HCT116 (cell line): Measurements from ENCODE around the gene DIAPH3. TPM values are rescaled to one million over a fixed set of nuclear protein-coding genes. Genes with fewer than 3 reads are reported as not detected.

ENCODE experiments used
- ATAC-seq: fragments of 200-7000 bp; cut with Tn5 transposase; 2 replicates; pipeline ENCODE4 v1.9.1; 2020; ENCODE audit warnings: mild to moderate bottlenecking, moderate library complexity
- BruUV-seq: library from RNA; stranded (reverse); fragments of 400-500 nt; replicated peaks from 2 replicates; lab custom pipeline; 2021; lab: Mats Ljungman, UMichigan
- CTCF ChIA-PET: fragments of 300-600 bp; sonication (Branson Sonifier 250); formaldehyde crosslinking; loops from one replicate; lab custom pipeline; 2021; ENCODE audit warnings: antibody characterized with exemption; lab: Charles Lee
- POLR2A ChIA-PET: fragments of 300-600, 350-600 bp; sonication (Branson Sonifier 250); formaldehyde crosslinking; loops from one replicate; lab custom pipeline; 2021; ENCODE audit warnings: antibody characterized with exemption; lab: Charles Lee
- RAD21 ChIA-PET, 2 experiments: fragments of 300-600 bp; sonication (Branson Sonifier 250); formaldehyde crosslinking; loops; one replicate each; lab custom pipeline; 2023; ENCODE audit warnings: low total read pairs in 2 of 2; ENCODE audit not compliant: uncharacterized antibody in 2 of 2, unreplicated experiment in 2 of 2, low non-redundant PET in 1 of 2; lab: Charles Lee
- DNase-seq: peaks from one replicate; pipeline ENCODE4 v3.0.0-alpha.2; 2010; ENCODE audit warnings: low read depth, low spot score
- H2AFZ ChIP-seq: fragments of 200-600 bp; shearing (Covaris generic), sonication (generic); 2 replicates; pipeline ENCODE4 v1.6.1; 2017; ENCODE audit warnings: low read depth, mixed run types, mixed read lengths, antibody characterized with exemption, low read length; ENCODE audit not compliant: poor library complexity, severe bottlenecking
- H3K27ac ChIP-seq: 2 replicates; pipeline ENCODE4 v1.5.1; 2012; ENCODE audit warnings: low read depth, low read length
- H3K27me3 ChIP-seq: fragments of 200-600 bp; sonication (generic); 2 replicates; pipeline ENCODE4 v1.6.1; 2016; ENCODE audit warnings: mixed run types, low read length, mixed read lengths; ENCODE audit not compliant: insufficient read depth
- H3K36me3 ChIP-seq, 2 experiments: fragments of 200-500 bp in 1 of 2; fragments of 200-600 bp in 1 of 2; sonication (Bioruptor generic) in 1 of 2; sonication (generic) in 1 of 2; 2 replicates each; pipeline versions ENCODE4 v1.5.1 to v1.6.1; 2014 to 2016; ENCODE audit warnings: low read length in 2 of 2, inconsistent platforms in 1 of 2, mixed read lengths in 1 of 2, mixed run types in 1 of 2; ENCODE audit not compliant: insufficient read depth in 2 of 2, control insufficient read depth in 1 of 2
- H3K4me1 ChIP-seq, 2 experiments: fragments of 200-600 bp in 1 of 2; sonication (generic) in 1 of 2; 2 replicates each; pipeline versions ENCODE4 v1.5.1 to v1.6.1; 2012 to 2017; ENCODE audit warnings: low read length in 2 of 2, inconsistent platforms in 1 of 2, mild to moderate bottlenecking in 1 of 2, mixed read lengths in 1 of 2, mixed run types in 1 of 2, moderate library complexity in 1 of 2; ENCODE audit not compliant: insufficient read depth in 2 of 2, control insufficient read depth in 1 of 2
- H3K4me2 ChIP-seq: fragments of 200-600 bp; sonication (generic); 2 replicates; pipeline ENCODE4 v1.6.1; 2017; ENCODE audit warnings: mixed run types, low read length, mixed read lengths
- H3K4me3 ChIP-seq, 2 experiments: fragments of 200-600 bp in 1 of 2; sonication (generic) in 1 of 2; replicated peaks in 1 of 2; 2 replicates each; pipeline ENCODE4 v1.5.1; 2011 to 2016; ENCODE audit warnings: low read length in 2 of 2, control low read depth in 1 of 2, low read depth in 1 of 2, mild to moderate bottlenecking in 1 of 2, mixed read lengths in 1 of 2, mixed run types in 1 of 2
- H3K79me2 ChIP-seq: fragments of 200-600 bp; sonication (generic); 2 replicates; pipeline ENCODE4 v1.6.1; 2017; ENCODE audit warnings: mild to moderate bottlenecking, mixed run types, low read length, moderate library complexity, mixed read lengths; ENCODE audit not compliant: insufficient read depth
- H3K9ac ChIP-seq: fragments of 200-600 bp; sonication (generic); 2 replicates; pipeline ENCODE4 v1.6.1; 2016; ENCODE audit warnings: low read length, mixed read lengths
- H3K9me2 ChIP-seq: fragments of 200-600 bp; sonication (generic), shearing (Covaris generic); 2 replicates; pipeline ENCODE4 v1.6.1; 2017; ENCODE audit warnings: mixed run types, mild to moderate bottlenecking, moderate library complexity; ENCODE audit not compliant: insufficient read depth
- H3K9me3 ChIP-seq, 2 experiments: fragments of 200-500 bp in 1 of 2; fragments of 200-600 bp in 1 of 2; sonication (Bioruptor generic) in 1 of 2; sonication (generic) in 1 of 2; 2 replicates each; pipeline ENCODE4 v1.6.1; 2014 to 2017; ENCODE audit warnings: low read length in 2 of 2, mixed read lengths in 2 of 2, inconsistent platforms in 1 of 2, low read depth in 1 of 2, mild to moderate bottlenecking in 1 of 2, mixed run types in 1 of 2, moderate library complexity in 1 of 2; ENCODE audit not compliant: control insufficient read depth in 1 of 2, insufficient read depth in 1 of 2
- H4K20me1 ChIP-seq: fragments of 200-600 bp; sonication (generic), shearing (Covaris generic); 2 replicates; pipeline ENCODE4 v1.6.1; 2017; ENCODE audit warnings: mixed run types, mild to moderate bottlenecking, moderate library complexity; ENCODE audit not compliant: insufficient read depth
- CBX3 ChIP-seq: IDR thresholded peaks from 2 replicates; pipeline ENCODE4 v1.6.1; 2012; ENCODE audit warnings: low read depth
- CEBPB ChIP-seq: IDR thresholded peaks from 2 replicates; pipeline ENCODE4 v1.6.1; 2012; ENCODE audit warnings: low read depth
- ELF1 ChIP-seq: IDR thresholded peaks from 2 replicates; pipeline ENCODE4 v1.6.1; 2012; ENCODE audit warnings: low read depth, borderline replicate concordance
- EZH2 ChIP-seq: fragments of 200-600 bp; sonication (generic); IDR thresholded peaks from 2 replicates; pipeline ENCODE4 v1.6.1; 2017; ENCODE audit warnings: antibody characterized with exemption, mixed run types
- EZH2phosphoT487 ChIP-seq: fragments of 200-600 bp; IDR thresholded peaks from 2 replicates; pipeline ENCODE4 v1.6.1; 2018; ENCODE audit warnings: antibody characterized with exemption, borderline replicate concordance
- FOSL1 ChIP-seq: IDR thresholded peaks from 2 replicates; pipeline ENCODE4 v1.6.1; 2012; ENCODE audit warnings: low read depth
- JUND ChIP-seq: IDR thresholded peaks from 2 replicates; pipeline ENCODE4 v1.6.1; 2012
- POLR2A ChIP-seq: IDR thresholded peaks from 2 replicates; pipeline ENCODE4 v1.7.0; 2011; ENCODE audit warnings: borderline replicate concordance; ENCODE audit not compliant: insufficient read depth, insufficient read length; ENCODE audit errors: extremely low read depth
- POLR2AphosphoS5 ChIP-seq: IDR thresholded peaks from 2 replicates; pipeline ENCODE4 v1.6.1; 2011; ENCODE audit warnings: mild to moderate bottlenecking, low read depth, low read length, moderate library complexity
- RAD21 ChIP-seq: IDR thresholded peaks from 2 replicates; pipeline ENCODE4 v1.6.1; 2012; ENCODE audit warnings: low read depth, mild to moderate bottlenecking
- SIN3A ChIP-seq: IDR thresholded peaks from 2 replicates; pipeline ENCODE4 v1.6.1; 2012; ENCODE audit warnings: low read depth
- SP1 ChIP-seq: IDR thresholded peaks from 2 replicates; pipeline ENCODE4 v1.6.1; 2012; ENCODE audit warnings: low read depth
- SRF ChIP-seq: IDR thresholded peaks from 2 replicates; pipeline ENCODE4 v1.6.1; 2012; ENCODE audit warnings: low read depth
- ZFX ChIP-seq: fragments of 450-650 bp; IDR thresholded peaks from 2 replicates; pipeline ENCODE4 v1.6.1; 2017
- ZNF274 ChIP-seq: fragments of 200-500 bp; sonication (Bioruptor generic); IDR thresholded peaks from 2 replicates; pipeline ENCODE4 v1.6.1; 2014; ENCODE audit warnings: mild to moderate bottlenecking, low read depth, low read length, inconsistent platforms
- intact Hi-C: fragments of 100-400 bp; cut with micrococcal nuclease; formaldehyde crosslinking; loops from 2 replicates; pipeline ENCODE4 v1.10.0; 2022
- total RNA-seq: library from RNA; stranded (reverse); gene quantifications from one replicate; pipeline ENCODE4 v1.2.1, GENCODE V29; 2021; ENCODE audit not compliant: unreplicated experiment
- TF ChIP-seq, protein P1 (sequence below): IDR thresholded peaks from 2 replicates; pipeline ENCODE4 v1.6.1; 2012
- TF ChIP-seq, protein P2 (sequence below): IDR thresholded peaks from 2 replicates; pipeline ENCODE4 v1.6.1; 2012; ENCODE audit warnings: low read depth
- TF ChIP-seq, protein P3 (sequence below): IDR thresholded peaks from 2 replicates; pipeline ENCODE4 v1.6.1; 2012
- TF ChIP-seq, protein P4 (sequence below): IDR thresholded peaks from 2 replicates; pipeline ENCODE4 v1.6.1; 2011; ENCODE audit warnings: mild to moderate bottlenecking, low read length, moderate library complexity; ENCODE audit not compliant: insufficient replicate concordance; ENCODE audit errors: extremely low read depth

DIAPH3 gene
- total RNA-seq, 1 experiment from 2014 or later: 22.8 TPM

DNA sequence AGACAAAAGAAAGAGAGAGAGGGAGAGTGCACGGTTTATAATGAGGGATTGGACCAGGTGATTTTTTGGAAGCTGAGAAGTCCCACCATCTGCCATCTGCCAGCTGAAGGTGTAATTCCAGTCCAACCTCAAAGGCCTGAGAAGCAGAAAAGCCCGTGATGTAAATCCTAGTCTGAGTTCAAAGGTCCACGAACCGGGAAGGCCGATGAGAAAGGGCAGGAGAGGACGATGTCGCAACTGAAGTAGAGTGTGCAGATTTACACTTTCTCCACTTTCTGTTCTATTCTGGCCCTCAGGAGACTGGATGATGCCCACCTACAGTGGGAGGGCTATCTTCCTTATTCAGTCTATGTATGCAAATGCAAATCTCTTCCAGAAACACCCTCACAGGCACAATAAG, 500.0 kb downstream of the DIAPH3 start:
- ChIA-PET RAD21 (no interaction called here), CTCF (no interaction called here), POLR2A (no interaction called here)
- Histone ChIP-seq H3K36me3 (no peaks in the 10 kb centered on the region; a peak in 1 of 4 replicates), H3K9me3 (no peaks in the 10 kb centered on the region), H3K4me1 (no peaks in the 10 kb centered on the region), H3K4me2 (no peak overlapping the region), H3K4me3 (no peak overlapping the region), H3K9ac (no peak overlapping the region), H2AFZ (no peak overlapping the region), H3K27ac (no peak overlapping the region), H3K79me2 (no peaks in the 10 kb centered on the region), H4K20me1 (no peaks in the 10 kb centered on the region), H3K9me2 (no peaks in the 10 kb centered on the region), H3K27me3 (no peaks in the 10 kb centered on the region)
- TF ChIP-seq JUND: no peak
- TF ChIP-seq CEBPB: no peak
- no peak for TF ChIP-seq EZH2
- TF ChIP-seq POLR2AphosphoS5: no peak
- TF ChIP-seq SIN3A: no peak
- TF ChIP-seq, protein P1, sequence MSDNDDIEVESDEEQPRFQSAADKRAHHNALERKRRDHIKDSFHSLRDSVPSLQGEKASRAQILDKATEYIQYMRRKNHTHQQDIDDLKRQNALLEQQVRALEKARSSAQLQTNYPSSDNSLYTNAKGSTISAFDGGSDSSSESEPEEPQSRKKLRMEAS: no peak
- no peak for TF ChIP-seq ELF1
- no peak for TF ChIP-seq ZNF274
- TF ChIP-seq EZH2phosphoT487: no peak
- TF ChIP-seq SP1: no peak
- TF ChIP-seq FOSL1: no peak
- TF ChIP-seq, protein P2, sequence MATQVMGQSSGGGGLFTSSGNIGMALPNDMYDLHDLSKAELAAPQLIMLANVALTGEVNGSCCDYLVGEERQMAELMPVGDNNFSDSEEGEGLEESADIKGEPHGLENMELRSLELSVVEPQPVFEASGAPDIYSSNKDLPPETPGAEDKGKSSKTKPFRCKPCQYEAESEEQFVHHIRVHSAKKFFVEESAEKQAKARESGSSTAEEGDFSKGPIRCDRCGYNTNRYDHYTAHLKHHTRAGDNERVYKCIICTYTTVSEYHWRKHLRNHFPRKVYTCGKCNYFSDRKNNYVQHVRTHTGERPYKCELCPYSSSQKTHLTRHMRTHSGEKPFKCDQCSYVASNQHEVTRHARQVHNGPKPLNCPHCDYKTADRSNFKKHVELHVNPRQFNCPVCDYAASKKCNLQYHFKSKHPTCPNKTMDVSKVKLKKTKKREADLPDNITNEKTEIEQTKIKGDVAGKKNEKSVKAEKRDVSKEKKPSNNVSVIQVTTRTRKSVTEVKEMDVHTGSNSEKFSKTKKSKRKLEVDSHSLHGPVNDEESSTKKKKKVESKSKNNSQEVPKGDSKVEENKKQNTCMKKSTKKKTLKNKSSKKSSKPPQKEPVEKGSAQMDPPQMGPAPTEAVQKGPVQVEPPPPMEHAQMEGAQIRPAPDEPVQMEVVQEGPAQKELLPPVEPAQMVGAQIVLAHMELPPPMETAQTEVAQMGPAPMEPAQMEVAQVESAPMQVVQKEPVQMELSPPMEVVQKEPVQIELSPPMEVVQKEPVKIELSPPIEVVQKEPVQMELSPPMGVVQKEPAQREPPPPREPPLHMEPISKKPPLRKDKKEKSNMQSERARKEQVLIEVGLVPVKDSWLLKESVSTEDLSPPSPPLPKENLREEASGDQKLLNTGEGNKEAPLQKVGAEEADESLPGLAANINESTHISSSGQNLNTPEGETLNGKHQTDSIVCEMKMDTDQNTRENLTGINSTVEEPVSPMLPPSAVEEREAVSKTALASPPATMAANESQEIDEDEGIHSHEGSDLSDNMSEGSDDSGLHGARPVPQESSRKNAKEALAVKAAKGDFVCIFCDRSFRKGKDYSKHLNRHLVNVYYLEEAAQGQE: no peak
- no peak for TF ChIP-seq RAD21
- no peak for TF ChIP-seq POLR2A
- TF ChIP-seq, protein P3, sequence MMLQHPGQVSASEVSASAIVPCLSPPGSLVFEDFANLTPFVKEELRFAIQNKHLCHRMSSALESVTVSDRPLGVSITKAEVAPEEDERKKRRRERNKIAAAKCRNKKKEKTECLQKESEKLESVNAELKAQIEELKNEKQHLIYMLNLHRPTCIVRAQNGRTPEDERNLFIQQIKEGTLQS: no peak
- TF ChIP-seq ZFX: no peak
- no peak for TF ChIP-seq SRF
- TF ChIP-seq, protein P4, sequence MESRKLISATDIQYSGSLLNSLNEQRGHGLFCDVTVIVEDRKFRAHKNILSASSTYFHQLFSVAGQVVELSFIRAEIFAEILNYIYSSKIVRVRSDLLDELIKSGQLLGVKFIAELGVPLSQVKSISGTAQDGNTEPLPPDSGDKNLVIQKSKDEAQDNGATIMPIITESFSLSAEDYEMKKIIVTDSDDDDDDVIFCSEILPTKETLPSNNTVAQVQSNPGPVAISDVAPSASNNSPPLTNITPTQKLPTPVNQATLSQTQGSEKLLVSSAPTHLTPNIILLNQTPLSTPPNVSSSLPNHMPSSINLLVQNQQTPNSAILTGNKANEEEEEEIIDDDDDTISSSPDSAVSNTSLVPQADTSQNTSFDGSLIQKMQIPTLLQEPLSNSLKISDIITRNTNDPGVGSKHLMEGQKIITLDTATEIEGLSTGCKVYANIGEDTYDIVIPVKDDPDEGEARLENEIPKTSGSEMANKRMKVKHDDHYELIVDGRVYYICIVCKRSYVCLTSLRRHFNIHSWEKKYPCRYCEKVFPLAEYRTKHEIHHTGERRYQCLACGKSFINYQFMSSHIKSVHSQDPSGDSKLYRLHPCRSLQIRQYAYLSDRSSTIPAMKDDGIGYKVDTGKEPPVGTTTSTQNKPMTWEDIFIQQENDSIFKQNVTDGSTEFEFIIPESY: no peak
- no peak for TF ChIP-seq CBX3
- ATAC-seq: no peak
- DNase-seq: no peak
- no TSS peak for BruUV-seq
- intact Hi-C loops: no loop called here
